H9 (cell line): Measurements from ENCODE around the gene NEAT1. TPM values are rescaled to one million over a fixed set of nuclear protein-coding genes. Genes with fewer than 3 reads are reported as not detected.

ENCODE experiments used
- DNase-seq: peaks from one replicate; pipeline ENCODE4 v3.0.0-alpha.2; 2017
- H2AFZ ChIP-seq: one replicate; pipeline ENCODE4 v1.6.1; 2013; ENCODE audit warnings: mild to moderate bottlenecking, low read length, control low read depth, moderate library complexity
- H2AK5ac ChIP-seq: 2 replicates; pipeline ENCODE4 v1.6.1; 2013; ENCODE audit warnings: low read length, control low read depth, mixed read lengths; ENCODE audit not compliant: insufficient read length
- H2BK120ac ChIP-seq: one replicate; pipeline ENCODE4 v1.6.1; 2013; ENCODE audit warnings: low read depth, mild to moderate bottlenecking, low read length, control low read depth, inconsistent platforms; ENCODE audit not compliant: poor library complexity, severe bottlenecking
- H2BK12ac ChIP-seq: 2 replicates; pipeline ENCODE4 v1.6.1; 2013; ENCODE audit warnings: low read length, control low read depth, mixed read lengths, low read depth; ENCODE audit not compliant: insufficient read length
- H2BK15ac ChIP-seq: 2 replicates; pipeline ENCODE4 v1.6.1; 2013; ENCODE audit warnings: low read depth, low read length, control low read depth
- H2BK20ac ChIP-seq: one replicate; pipeline ENCODE4 v1.6.1; 2013; ENCODE audit warnings: low read depth, mild to moderate bottlenecking, low read length, control low read depth, inconsistent platforms; ENCODE audit not compliant: poor library complexity, severe bottlenecking
- H2BK5ac ChIP-seq: 2 replicates; pipeline ENCODE4 v1.6.1; 2013; ENCODE audit warnings: low read length, control low read depth, mixed read lengths; ENCODE audit not compliant: insufficient read length
- H3K14ac ChIP-seq: 2 replicates; pipeline ENCODE4 v1.6.1; 2013; ENCODE audit warnings: low read length, control low read depth; ENCODE audit not compliant: insufficient read depth
- H3K18ac ChIP-seq: 2 replicates; pipeline ENCODE4 v1.6.1; 2013; ENCODE audit warnings: low read depth, mild to moderate bottlenecking, mixed read lengths, low read length, control low read depth; ENCODE audit not compliant: insufficient read length
- H3K23ac ChIP-seq: 2 replicates; pipeline ENCODE4 v1.6.1; 2013; ENCODE audit warnings: low read length, control low read depth, mixed read lengths, low read depth; ENCODE audit not compliant: insufficient read length
- H3K23me2 ChIP-seq: 2 replicates; pipeline ENCODE4 v1.6.1; 2013; ENCODE audit warnings: low read depth, mild to moderate bottlenecking, mixed read lengths, low read length, control low read depth; ENCODE audit not compliant: insufficient read length, poor library complexity, severe bottlenecking
- H3K27ac ChIP-seq: 2 replicates; pipeline ENCODE4 v1.5.1; 2013; ENCODE audit warnings: low read length, control low read depth, mixed read lengths, low read depth; ENCODE audit not compliant: insufficient read length
- H3K27me3 ChIP-seq: 2 replicates; pipeline ENCODE4 v1.6.1; 2013; ENCODE audit warnings: low read length, control low read depth, inconsistent platforms; ENCODE audit not compliant: insufficient read depth
- H3K4ac ChIP-seq: 2 replicates; pipeline ENCODE4 v1.6.1; 2013; ENCODE audit warnings: low read depth, mild to moderate bottlenecking, control low read depth, inconsistent platforms, low read length, moderate library complexity
- H3K4me1 ChIP-seq: 2 replicates; pipeline ENCODE4 v1.6.1; 2013; ENCODE audit warnings: low read length, control low read depth, inconsistent platforms; ENCODE audit not compliant: insufficient read depth
- H3K4me2 ChIP-seq: 2 replicates; pipeline ENCODE4 v1.6.1; 2013; ENCODE audit warnings: low read length, control low read depth, mixed read lengths; ENCODE audit not compliant: insufficient read length, insufficient read depth
- H3K56ac ChIP-seq: 2 replicates; pipeline ENCODE4 v1.6.1; 2013; ENCODE audit warnings: low read depth, mild to moderate bottlenecking, mixed read lengths, low read length, control low read depth; ENCODE audit not compliant: insufficient read length
- H3K79me1 ChIP-seq: 2 replicates; pipeline ENCODE4 v1.6.1; 2013; ENCODE audit warnings: low read depth, mild to moderate bottlenecking, moderate library complexity, low read length, control low read depth, inconsistent platforms; ENCODE audit not compliant: insufficient read depth, poor library complexity, severe bottlenecking
- H3K79me2 ChIP-seq: 2 replicates; pipeline ENCODE4 v1.6.1; 2013; ENCODE audit warnings: low read length, control low read depth, inconsistent platforms; ENCODE audit not compliant: insufficient read depth
- H3K9ac ChIP-seq: 2 replicates; pipeline ENCODE4 v1.6.1; 2013; ENCODE audit warnings: low read length, control low read depth, mixed read lengths; ENCODE audit not compliant: insufficient read length; ENCODE audit errors: extremely low read depth
- H3K9me3 ChIP-seq: one replicate; pipeline ENCODE4 v1.6.1; 2013; ENCODE audit warnings: low read depth, low read length, inconsistent platforms; ENCODE audit not compliant: control insufficient read depth
- H3T11ph ChIP-seq: one replicate; pipeline ENCODE4 v1.6.1; 2013; ENCODE audit warnings: mild to moderate bottlenecking, low read length, control low read depth, inconsistent platforms
- H4K20me1 ChIP-seq: one replicate; pipeline ENCODE4 v1.6.1; 2013; ENCODE audit not compliant: control insufficient read depth, insufficient read length, insufficient read depth
- H4K5ac ChIP-seq: 2 replicates; pipeline ENCODE4 v1.6.1; 2013; ENCODE audit warnings: low read depth, mild to moderate bottlenecking, mixed read lengths, low read length, control low read depth; ENCODE audit not compliant: insufficient read length
- H4K8ac ChIP-seq: replicated peaks from 2 replicates; pipeline ENCODE4 v1.6.1; 2013; ENCODE audit warnings: low read length, control low read depth, mixed read lengths, low read depth; ENCODE audit not compliant: insufficient read length
- H4K91ac ChIP-seq: 2 replicates; pipeline ENCODE4 v1.6.1; 2013; ENCODE audit warnings: low read depth, mild to moderate bottlenecking, moderate library complexity, mixed read lengths, low read length, control low read depth; ENCODE audit not compliant: insufficient read length
- H3K27ac Mint-ChIP-seq, 3 experiments: 2 replicates in 2 of 3; 3 replicates in 1 of 3; pipeline ENCODE4 v1.8.0; 2020 to 2021; ENCODE audit warnings: mixed read lengths in 3 of 3, mild to moderate bottlenecking in 1 of 3, moderate library complexity in 1 of 3
- H3K27me3 Mint-ChIP-seq: 2 replicates; pipeline ENCODE4 v1.8.0; 2021; ENCODE audit warnings: low read depth, mild to moderate bottlenecking, moderate library complexity, mixed read lengths
- H3K36me3 Mint-ChIP-seq, 3 experiments: 2 replicates in 2 of 3; 3 replicates in 1 of 3; pipeline ENCODE4 v1.8.0; 2020 to 2021; ENCODE audit warnings: low read depth in 3 of 3, mixed read lengths in 3 of 3; ENCODE audit not compliant: insufficient read depth in 1 of 3
- H3K4me1 Mint-ChIP-seq, 2 experiments: 2 replicates each; pipeline ENCODE4 v1.8.0; 2020; ENCODE audit warnings: mixed read lengths in 2 of 2
- H3K4me3 Mint-ChIP-seq, 2 experiments: 2 replicates in 1 of 2; 3 replicates in 1 of 2; pipeline ENCODE4 v1.8.0; 2020 to 2021; ENCODE audit warnings: mild to moderate bottlenecking in 2 of 2, mixed read lengths in 2 of 2, moderate library complexity in 1 of 2
- H3K9me3 Mint-ChIP-seq, 2 experiments: 2 replicates in 1 of 2; 3 replicates in 1 of 2; pipeline ENCODE4 v1.8.0; 2020; ENCODE audit warnings: mild to moderate bottlenecking in 2 of 2, mixed read lengths in 2 of 2, moderate library complexity in 1 of 2
- CTCF ChIP-seq: fragments of 200-600 bp; sonication (generic); conservative IDR thresholded peaks from 3 replicates; pipeline ENCODE4 v1.8.0; 2021; ENCODE audit warnings: antibody characterized with exemption, mild to moderate bottlenecking
- WGBS: extraction: QIAGEN DNeasy Blood & Tissue Kit; methylation state at CpG from one replicate; pipeline ENCODE4 v1.1.7; 2013; ENCODE audit warnings: missing lambda C conversion rate, low lambda C conversion rate, mixed read lengths; ENCODE audit not compliant: insufficient read length; ENCODE audit errors: extremely low coverage; 5-methylcytosine and 5-hydroxymethylcytosine counted together
- total RNA-seq: library from RNA; stranded (reverse); gene quantifications from 2 replicates; pipeline ENCODE4 v1.2.1, GENCODE V29; 2021

The NEAT1 gene
- total RNA-seq, 1 experiment from 2014 or later: 12.7 TPM

GRCh38 chr11:65419772-65420481, 2.7 kb upstream of the NEAT1 start:
- Histone ChIP-seq H3K4ac (no peak overlapping the region; the same call in 1 of the 2 replicates), H4K91ac (peak overlapping the region; percentile 85), H3K14ac (peak overlapping the region; percentile 73; the same call in 1 of the 2 replicates), H2BK5ac (no peak overlapping the region), H3K79me2 (peaks cover 2% of the 10 kb centered on the region; the same call in 1 of the 2 replicates), H3T11ph (no peak overlapping the region), H2BK20ac (no peak overlapping the region), H3K9me3 (no peaks in the 10 kb centered on the region), H3K23me2 (peaks cover 13% of the 10 kb centered on the region), H3K9ac (no peak overlapping the region), H3K27ac (peak overlapping the region; percentile 71), H4K20me1 (peaks cover 2% of the 10 kb centered on the region), H4K8ac (no peak overlapping the region), H3K4me1 (peaks cover 18% of the 10 kb centered on the region), H3K23ac (no peak overlapping the region), H3K79me1 (no peaks in the 10 kb centered on the region), H3K56ac (no peak overlapping the region), H3K4me2 (no peak overlapping the region), H2BK15ac (no peak overlapping the region), H2AFZ (no peak overlapping the region), H2BK12ac (peak overlapping the region; percentile 41), H3K18ac (peak overlapping the region; percentile 71), H2AK5ac (peak overlapping the region; percentile 55), H4K5ac (no peak overlapping the region), H2BK120ac (no peak overlapping the region), H3K27me3 (no peaks in the 10 kb centered on the region)
- Mint-ChIP-seq H3K36me3 (no peaks in the 10 kb centered on the region), H3K4me1 (peaks cover 76 to 86% of the 10 kb centered on the region in 2 experiments), H3K4me3 (peak overlapping the region in 1 of 2 experiments; percentile 48; a peak in 2 of 5 replicates), H3K27me3 (peaks cover 11% of the 10 kb centered on the region), H3K9me3 (no peaks in the 10 kb centered on the region; a peak in 2 of 5 replicates), H3K27ac (peak overlapping the region; percentile 88 to 100 (median 97))
- no CpG with 5 or more reads among the region's 6 CpGs for WGBS
- DNase-seq: peak; percentile 80
- TF ChIP-seq CTCF: no peak
